Measurements from ENCODE around the gene LRRC71. TPM values are rescaled to one million over a fixed set of nuclear protein-coding genes. Genes with fewer than 3 reads are reported as not detected.

Gene LRRC71
- total and polyA plus RNA-seq, 2 of the 13 experiments (the other 11 are each of a cell fraction or from before 2014, with no cell fraction given): not detected

GRCh38 chr1:156880473-156880872 is 40.0 kb upstream of the LRRC71 start:
- FAIRE-seq: no peak
- CTCF ChIA-PET (ENCODE audit: low intra/inter-chr PET ratio, low total read pairs): no interaction called here

GRCh38 chr1:156881101-156881500 is 39.3 kb upstream of the LRRC71 start:
- under 1% methylated on average over 4 of the region's 10 CpGs for WGBS (ENCODE audit: low lambda C conversion rate)
- ChIA-PET CTCF (ENCODE audit: low intra/inter-chr PET ratio, low total read pairs) (no interaction called here), POLR2A (no interaction called here)
- Histone ChIP-seq H3K79me2 (ENCODE audit: insufficient read depth, low read length) (no peaks in the 10 kb centered on the region), H3K4me1 (ENCODE audit: insufficient read depth, low read length) (no peaks in the 10 kb centered on the region), H3K36me3 (replicated peaks in 1 of 2; ENCODE audit: control insufficient read depth in 1 of 2, insufficient read depth in 2 of 2, low read length in 2 of 2) (no peaks in the 10 kb centered on the region), H3K9me3 (ENCODE audit: low read length) (no peaks in the 10 kb centered on the region), H3K27me3 (ENCODE audit: control insufficient read depth in 1 of 2, insufficient read depth in 2 of 2, low read length in 2 of 2) (peaks cover 19 to 92% of the 10 kb centered on the region in 2 experiments; a peak in 4 of 5 replicates), H3K9ac (ENCODE audit: insufficient read depth, low read depth, low read length) (no peak overlapping the region), H3K27ac (ENCODE audit: extremely low read length, insufficient read depth, low read length) (no peak overlapping the region), H4K20me1 (ENCODE audit: insufficient read depth, low read length) (no peaks in the 10 kb centered on the region), H2AFZ (ENCODE audit: low read length) (no peak overlapping the region), H3K4me2 (ENCODE audit: low read depth, low read length) (no peak overlapping the region), H3K4me3 (replicated peaks in 1 of 3; ENCODE audit: insufficient read depth in 1 of 3, low read depth in 2 of 3, low read length in 3 of 3) (no peak overlapping the region)
- FAIRE-seq: no peak
- ATAC-seq: no peak
- in situ Hi-C loops (cut with HindIII; ENCODE audit: extremely low pct_ligation_motif_present, low pct_unique_long_range_greater_than_20kb) (no loop called here), intact Hi-C loops (cut with micrococcal nuclease; ENCODE audit: unreplicated experiment) (no loop called here)
- no peak for DNase-seq (ENCODE audit: low spot score)
- no TSS peak for BruUV-seq (replicated peaks)
- TF ChIP-seq ATF4 (CRISPR knock-in tag; IDR thresholded peaks at IDR 0.05): no peak
- TF ChIP-seq ZNF749 (CRISPR knock-in tag; IDR thresholded peaks at IDR 0.05; ENCODE audit: borderline replicate concordance): no peak
- no peak for TF ChIP-seq ZBTB1 (CRISPR knock-in tag; IDR thresholded peaks at IDR 0.05; ENCODE audit: borderline replicate concordance)
- TF ChIP-seq MXI1 (IDR thresholded peaks at IDR 0.05; ENCODE audit: borderline replicate concordance, low read depth, low read length): no peak
- TF ChIP-seq ZNF414 (CRISPR knock-in tag; IDR thresholded peaks at IDR 0.05): no peak
- no peak for TF ChIP-seq KDM6A (CRISPR knock-in tag; IDR thresholded peaks at IDR 0.05; ENCODE audit: low read depth)
- no peak for TF ChIP-seq CBFB (CRISPR knock-in tag; IDR thresholded peaks at IDR 0.05)
- TF ChIP-seq ZBTB7A (CRISPR knock-in tag; IDR thresholded peaks at IDR 0.05): no peak

More at GRCh38 chr1:156880473-156880872, 40.0 kb upstream of the LRRC71 start:
- no TSS peak for BruUV-seq (replicated peaks)
- Histone ChIP-seq H3K27ac (ENCODE audit: extremely low read length, insufficient read depth, low read length) (no peak overlapping the region), H3K79me2 (ENCODE audit: insufficient read depth, low read length) (no peaks in the 10 kb centered on the region), H3K9me3 (ENCODE audit: low read length) (no peaks in the 10 kb centered on the region), H4K20me1 (ENCODE audit: insufficient read depth, low read length) (no peaks in the 10 kb centered on the region), H3K27me3 (ENCODE audit: control insufficient read depth in 1 of 2, insufficient read depth in 2 of 2, low read length in 2 of 2) (peaks cover 19 to 92% of the 10 kb centered on the region in 2 experiments; a peak in 4 of 5 replicates), H3K4me3 (replicated peaks in 1 of 3; ENCODE audit: insufficient read depth in 1 of 3, low read depth in 2 of 3, low read length in 3 of 3) (no peak overlapping the region), H3K9ac (ENCODE audit: insufficient read depth, low read depth, low read length) (no peak overlapping the region), H2AFZ (ENCODE audit: low read length) (no peak overlapping the region), H3K36me3 (replicated peaks in 1 of 2; ENCODE audit: control insufficient read depth in 1 of 2, insufficient read depth in 2 of 2, low read length in 2 of 2) (no peaks in the 10 kb centered on the region), H3K4me1 (ENCODE audit: insufficient read depth, low read length) (no peaks in the 10 kb centered on the region), H3K4me2 (ENCODE audit: low read depth, low read length) (no peak overlapping the region)
- DNase-seq (ENCODE audit: low spot score): no peak
- WGBS (ENCODE audit: low lambda C conversion rate): 13% methylated on average over 4 of the region's 5 CpGs
- no peak for ATAC-seq
- in situ Hi-C loops (cut with HindIII; ENCODE audit: extremely low pct_ligation_motif_present, low pct_unique_long_range_greater_than_20kb) (no loop called here), intact Hi-C loops (cut with micrococcal nuclease; ENCODE audit: unreplicated experiment) (no loop called here)
- POLR2A ChIA-PET: no interaction called here
- TF ChIP-seq ZNF143 (CRISPR knock-in tag; IDR thresholded peaks at IDR 0.05) (no peak), CENPX (CRISPR knock-in tag; IDR thresholded peaks at IDR 0.05) (no peak), ZNF3 (CRISPR knock-in tag; IDR thresholded peaks at IDR 0.05) (no peak), ZSCAN12 (CRISPR knock-in tag; IDR thresholded peaks at IDR 0.05) (no peak), EEA1 (CRISPR knock-in tag; IDR thresholded peaks at IDR 0.05; ENCODE audit: borderline replicate concordance) (no peak), ZNF589 (CRISPR knock-in tag; conservative IDR thresholded peaks at IDR 0.05) (no peak), KAT2B (IDR thresholded peaks at IDR 0.05; ENCODE audit: borderline replicate concordance, low read depth, low read length) (no peak), CHD4 (IDR thresholded peaks at IDR 0.05; ENCODE audit: borderline replicate concordance, low read length) (no peak), ZNF790 (CRISPR knock-in tag; IDR thresholded peaks at IDR 0.05; ENCODE audit: borderline replicate concordance) (no peak), TBX2 (CRISPR knock-in tag; IDR thresholded peaks at IDR 0.05; ENCODE audit: borderline replicate concordance) (no peak), ZNF768 (CRISPR knock-in tag; IDR thresholded peaks at IDR 0.05) (no peak), FOXM1 (CRISPR knock-in tag; IDR thresholded peaks at IDR 0.05) (no peak), ZNF550 (CRISPR knock-in tag; IDR thresholded peaks at IDR 0.05; ENCODE audit: borderline replicate concordance) (no peak), SRSF1 (optimal IDR thresholded peaks at IDR 0.05; ENCODE audit: low read depth, low read length) (no peak), ZNF703 (CRISPR knock-in tag; IDR thresholded peaks at IDR 0.05; ENCODE audit: borderline replicate concordance) (no peak), ZBTB25 (CRISPR knock-in tag; IDR thresholded peaks at IDR 0.05) (no peak)

Measured in HepG2 (cell line).